ENCODE results near the gene NLK. TPM values are rescaled to one million over a fixed set of nuclear protein-coding genes. Genes with fewer than 3 reads are reported as not detected.
"Not testable (repeated sequence)": the region's sequence is repeated elsewhere in the genome, so short reads cannot be mapped to it uniquely, and the experiment has no call there.

NLK gene
- total RNA-seq, 1 donor from 2014 or later: 26.3 TPM

- peaks cover 9% of the 10 kb centered on the region for H3K4me1 ChIP-seq
- DNase-seq: no peak
- intact Hi-C loops (cut with micrococcal nuclease): no loop called here
These were observed 134.9 kb downstream of the NLK start for GRCh38 chr17:28177351-28177750.

GRCh38 chr17:28178800-28179199 is 136.3 kb downstream of the NLK start:
- Histone ChIP-seq H3K27ac (replicated peaks) (no peak overlapping the region), H3K36me3 (peaks cover 22% of the 10 kb centered on the region), H3K9me3 (replicated peaks) (no peaks in the 10 kb centered on the region), H3K4me1 (no peaks in the 10 kb centered on the region), H3K27me3 (ENCODE audit: low read depth) (no peaks in the 10 kb centered on the region), H3K4me3 (no peak overlapping the region)
- intact Hi-C loops (cut with micrococcal nuclease): no loop called here
- no peak for DNase-seq
- TF ChIP-seq CTCF (IDR thresholded peaks at IDR 0.05; ENCODE audit: borderline replicate concordance): no peak

More at GRCh38 chr17:28177351-28177750, 134.9 kb downstream of the NLK start:
- TF ChIP-seq CTCF (IDR thresholded peaks at IDR 0.05; ENCODE audit: borderline replicate concordance): no peak
- Histone ChIP-seq H3K27ac (replicated peaks) (no peak overlapping the region), H3K27me3 (ENCODE audit: low read depth) (no peaks in the 10 kb centered on the region), H3K36me3 (peaks cover 31% of the 10 kb centered on the region), H3K9me3 (replicated peaks) (no peaks in the 10 kb centered on the region), H3K4me3 (no peak overlapping the region)

GRCh38 chr17:28180449-28180848 is 138.0 kb downstream of the NLK start:
- intact Hi-C loops (cut with micrococcal nuclease): no loop called here
- no peak overlapping the region for H3K4me3 ChIP-seq
- H3K4me1 ChIP-seq: no peaks in the 10 kb centered on the region
- no peaks in the 10 kb centered on the region for H3K9me3 ChIP-seq (replicated peaks)
- no peak for TF ChIP-seq CTCF (IDR thresholded peaks at IDR 0.05; ENCODE audit: borderline replicate concordance)
- peaks cover 19% of the 10 kb centered on the region for H3K36me3 ChIP-seq
- no peak for DNase-seq
- H3K27me3 ChIP-seq (ENCODE audit: low read depth): no peaks in the 10 kb centered on the region
- H3K27ac ChIP-seq (replicated peaks): no peak overlapping the region

GRCh38 chr17:28181568-28181967 is 139.1 kb downstream of the NLK start:
- no peak overlapping the region for H3K4me3 ChIP-seq
- no peak for TF ChIP-seq CTCF (IDR thresholded peaks at IDR 0.05; ENCODE audit: borderline replicate concordance)
- peaks cover 30% of the 10 kb centered on the region for H3K36me3 ChIP-seq
- no peaks in the 10 kb centered on the region for H3K4me1 ChIP-seq
- DNase-seq: no peak
- intact Hi-C loops (cut with micrococcal nuclease): no loop called here
- no peaks in the 10 kb centered on the region for H3K27me3 ChIP-seq (ENCODE audit: low read depth)
- H3K27ac ChIP-seq (replicated peaks): no peak overlapping the region
- no peaks in the 10 kb centered on the region for H3K9me3 ChIP-seq (replicated peaks)

- no peak for TF ChIP-seq CTCF (IDR thresholded peaks at IDR 0.05; ENCODE audit: borderline replicate concordance)
- no peaks in the 10 kb centered on the region for H3K9me3 ChIP-seq (replicated peaks)
- intact Hi-C loops (cut with micrococcal nuclease): no loop called here
These were observed 140.1 kb downstream of the NLK start for GRCh38 chr17:28182559-28182958.

GRCh38 chr17:28185658-28186057 is 143.2 kb downstream of the NLK start:
- intact Hi-C loops (cut with micrococcal nuclease): no loop called here
- Histone ChIP-seq H3K9me3 (replicated peaks) (no peaks in the 10 kb centered on the region), H3K36me3 (peaks cover 30% of the 10 kb centered on the region), H3K4me3 (no peak overlapping the region), H3K27me3 (ENCODE audit: low read depth) (no peaks in the 10 kb centered on the region), H3K4me1 (no peaks in the 10 kb centered on the region), H3K27ac (replicated peaks) (no peak overlapping the region)
- TF ChIP-seq CTCF (IDR thresholded peaks at IDR 0.05; ENCODE audit: borderline replicate concordance): no peak
- DNase-seq: no peak

More at GRCh38 chr17:28182559-28182958, 140.1 kb downstream of the NLK start:
- Histone ChIP-seq H3K4me1 (no peaks in the 10 kb centered on the region), H3K27me3 (ENCODE audit: low read depth) (no peaks in the 10 kb centered on the region), H3K4me3 (no peak overlapping the region), H3K27ac (replicated peaks) (no peak overlapping the region), H3K36me3 (peaks cover 35% of the 10 kb centered on the region)
- DNase-seq: no peak

GRCh38 chr17:28186472-28186871 is 144.0 kb downstream of the NLK start:
- H3K4me1 ChIP-seq; intact Hi-C loops (cut with micrococcal nuclease); DNase-seq; H3K4me3 ChIP-seq; H3K27me3 ChIP-seq (ENCODE audit: low read depth); H3K27ac ChIP-seq (replicated peaks); H3K9me3 ChIP-seq (replicated peaks): not testable (repeated sequence)
- H3K36me3 ChIP-seq: peaks cover 37% of the 10 kb centered on the region
